ENCODE results near the gene DIPK1A. TPM values are rescaled to one million over a fixed set of nuclear protein-coding genes. Genes with fewer than 3 reads are reported as not detected.

The DIPK1A gene
- total RNA-seq, 1 experiment from 2014 or later = 3.8 TPM

DNA sequence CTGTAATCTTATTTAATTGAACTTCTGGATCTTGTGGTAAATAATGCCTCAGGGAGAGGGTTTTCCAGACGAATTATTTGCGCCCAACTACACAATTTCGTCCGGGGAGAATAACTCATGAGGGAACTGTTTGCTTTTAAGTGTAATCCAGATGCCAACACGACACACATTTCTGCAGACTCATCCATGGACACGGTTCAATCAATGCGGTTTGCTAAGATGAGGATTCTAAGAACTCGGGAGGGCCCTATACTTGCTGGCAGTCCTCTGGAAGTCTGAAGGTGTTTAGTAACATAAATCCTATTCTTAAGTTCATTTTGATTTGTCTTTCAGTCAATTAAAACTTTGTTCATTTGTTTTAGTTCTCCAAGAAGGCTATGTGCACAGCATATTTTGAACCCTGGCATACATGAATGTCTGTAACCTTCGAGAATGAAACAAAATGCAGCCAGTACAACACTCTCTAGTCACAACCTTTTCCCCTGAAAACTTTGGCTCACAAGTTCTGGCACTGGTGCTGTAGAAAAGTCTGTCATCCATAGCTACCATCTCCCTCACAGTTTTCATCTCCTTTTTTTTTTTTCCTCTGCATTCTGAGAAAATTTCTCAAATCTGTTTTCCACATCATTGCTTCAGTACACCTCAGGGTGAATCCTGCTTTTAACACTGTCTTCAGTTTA lies 38.8 kb downstream of the DIPK1A start:
- peaks cover 0 to 6% (median 6%) of the 10 kb centered on the region in 3 experiments; a peak in 3 of 7 replicates for H3K36me3 Mint-ChIP-seq (ENCODE audit: insufficient read depth in 1 of 3, low read depth in 3 of 3)
- no CpG with 5 or more reads among the region's 9 CpGs for WGBS (ENCODE audit: extremely low coverage, insufficient read length, low lambda C conversion rate)
- DNase-seq = no peak
- H3K4me1 Mint-ChIP-seq = peaks cover 2% of the 10 kb centered on the region in 2 experiments; a peak in 3 of 4 replicates
- Histone ChIP-seq H3K4me2 (ENCODE audit: insufficient read depth, insufficient read length, low read length) (no peak overlapping the region), H4K8ac (replicated peaks; ENCODE audit: insufficient read length, low read depth, low read length) (no peak overlapping the region), H4K20me1 (ENCODE audit: control insufficient read depth, insufficient read depth, insufficient read length) (no peaks in the 10 kb centered on the region), H2AFZ (ENCODE audit: low read length) (no peak overlapping the region), H4K5ac (ENCODE audit: insufficient read length, low read depth, low read length) (no peak overlapping the region), H3K79me1 (ENCODE audit: insufficient read depth, low read depth, low read length, poor library complexity, severe bottlenecking) (no peaks in the 10 kb centered on the region), H4K91ac (ENCODE audit: insufficient read length, low read depth, low read length) (no peak overlapping the region), H3K79me2 (ENCODE audit: insufficient read depth, low read length) (no peaks in the 10 kb centered on the region), H3K27me3 (ENCODE audit: insufficient read depth, low read length) (no peaks in the 10 kb centered on the region), H2BK120ac (ENCODE audit: low read depth, low read length, poor library complexity, severe bottlenecking) (no peak overlapping the region), H3K18ac (ENCODE audit: insufficient read length, low read depth, low read length) (no peak overlapping the region), H3K56ac (ENCODE audit: insufficient read length, low read depth, low read length) (no peak overlapping the region), H3K23me2 (ENCODE audit: insufficient read length, low read depth, low read length, poor library complexity, severe bottlenecking) (no peaks in the 10 kb centered on the region), H3K4ac (ENCODE audit: low read depth, low read length) (no peak overlapping the region), H3T11ph (ENCODE audit: low read length) (no peak overlapping the region), H2BK15ac (ENCODE audit: low read depth, low read length) (no peak overlapping the region), H2BK20ac (ENCODE audit: low read depth, low read length, poor library complexity, severe bottlenecking) (no peak overlapping the region), H2AK5ac (ENCODE audit: insufficient read length, low read length) (no peak overlapping the region), H3K27ac (ENCODE audit: insufficient read length, low read depth, low read length) (no peak overlapping the region), H3K14ac (ENCODE audit: insufficient read depth, low read length) (no peak overlapping the region), H3K9me3 (ENCODE audit: control insufficient read depth, low read depth, low read length) (no peaks in the 10 kb centered on the region), H3K23ac (ENCODE audit: insufficient read length, low read depth, low read length) (no peak overlapping the region), H3K4me1 (ENCODE audit: insufficient read depth, low read length) (no peaks in the 10 kb centered on the region), H3K9ac (ENCODE audit: extremely low read depth, insufficient read length, low read length) (no peak overlapping the region), H2BK12ac (ENCODE audit: insufficient read length, low read depth, low read length) (no peak overlapping the region), H2BK5ac (ENCODE audit: insufficient read length, low read length) (no peak overlapping the region)
- H3K9me3 Mint-ChIP-seq = peaks cover 0 to 5% of the 10 kb centered on the region in 2 experiments; a peak in 4 of 5 replicates
- TF ChIP-seq, protein P1, sequence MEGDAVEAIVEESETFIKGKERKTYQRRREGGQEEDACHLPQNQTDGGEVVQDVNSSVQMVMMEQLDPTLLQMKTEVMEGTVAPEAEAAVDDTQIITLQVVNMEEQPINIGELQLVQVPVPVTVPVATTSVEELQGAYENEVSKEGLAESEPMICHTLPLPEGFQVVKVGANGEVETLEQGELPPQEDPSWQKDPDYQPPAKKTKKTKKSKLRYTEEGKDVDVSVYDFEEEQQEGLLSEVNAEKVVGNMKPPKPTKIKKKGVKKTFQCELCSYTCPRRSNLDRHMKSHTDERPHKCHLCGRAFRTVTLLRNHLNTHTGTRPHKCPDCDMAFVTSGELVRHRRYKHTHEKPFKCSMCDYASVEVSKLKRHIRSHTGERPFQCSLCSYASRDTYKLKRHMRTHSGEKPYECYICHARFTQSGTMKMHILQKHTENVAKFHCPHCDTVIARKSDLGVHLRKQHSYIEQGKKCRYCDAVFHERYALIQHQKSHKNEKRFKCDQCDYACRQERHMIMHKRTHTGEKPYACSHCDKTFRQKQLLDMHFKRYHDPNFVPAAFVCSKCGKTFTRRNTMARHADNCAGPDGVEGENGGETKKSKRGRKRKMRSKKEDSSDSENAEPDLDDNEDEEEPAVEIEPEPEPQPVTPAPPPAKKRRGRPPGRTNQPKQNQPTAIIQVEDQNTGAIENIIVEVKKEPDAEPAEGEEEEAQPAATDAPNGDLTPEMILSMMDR (conservative IDR thresholded peaks at IDR 0.05) = no peak
- no peak overlapping the region for H3K27ac Mint-ChIP-seq
- H3K4me3 Mint-ChIP-seq = no peak overlapping the region
- no peaks in the 10 kb centered on the region for H3K27me3 Mint-ChIP-seq (ENCODE audit: low read depth)

Measured in H9 (cell line).